PFSK-1 (cell line): ENCODE results near the gene CTSF.

Experiments used
- FOXP2 ChIP-seq: optimal IDR thresholded peaks from 2 replicates; pipeline ENCODE3; 2011; ENCODE audit warnings: borderline replicate concordance, control low read depth, inconsistent platforms; ENCODE audit not compliant: insufficient read depth; ENCODE audit errors: extremely low read length, extremely low read depth
- POLR2AphosphoS5 ChIP-seq: IDR thresholded peaks from 2 replicates; pipeline ENCODE4 v1.6.1; 2012; ENCODE audit warnings: low read depth, mild to moderate bottlenecking, control low read depth, low read length, moderate library complexity
- SIN3A ChIP-seq: IDR thresholded peaks from 2 replicates; pipeline ENCODE4 v1.6.1; 2012; ENCODE audit warnings: mild to moderate bottlenecking, low read length, moderate library complexity, borderline replicate concordance; ENCODE audit not compliant: insufficient read depth
- TAF1 ChIP-seq: IDR thresholded peaks from 2 replicates; pipeline ENCODE4 v1.6.1; 2012; ENCODE audit warnings: low read length, control low read depth, borderline replicate concordance; ENCODE audit not compliant: insufficient read depth
- TF ChIP-seq, protein P1 (sequence below), 2 experiments: IDR thresholded peaks; 2 replicates each; pipeline versions ENCODE4 v1.6.1 to v1.8.0; 2011 to 2012; ENCODE audit warnings: low read depth in 2 of 2, low read length in 2 of 2, control low read depth in 1 of 2, inconsistent platforms in 1 of 2, mild to moderate bottlenecking in 1 of 2, moderate library complexity in 1 of 2; ENCODE audit not compliant: insufficient read depth in 1 of 2

Gene CTSF

DNA sequence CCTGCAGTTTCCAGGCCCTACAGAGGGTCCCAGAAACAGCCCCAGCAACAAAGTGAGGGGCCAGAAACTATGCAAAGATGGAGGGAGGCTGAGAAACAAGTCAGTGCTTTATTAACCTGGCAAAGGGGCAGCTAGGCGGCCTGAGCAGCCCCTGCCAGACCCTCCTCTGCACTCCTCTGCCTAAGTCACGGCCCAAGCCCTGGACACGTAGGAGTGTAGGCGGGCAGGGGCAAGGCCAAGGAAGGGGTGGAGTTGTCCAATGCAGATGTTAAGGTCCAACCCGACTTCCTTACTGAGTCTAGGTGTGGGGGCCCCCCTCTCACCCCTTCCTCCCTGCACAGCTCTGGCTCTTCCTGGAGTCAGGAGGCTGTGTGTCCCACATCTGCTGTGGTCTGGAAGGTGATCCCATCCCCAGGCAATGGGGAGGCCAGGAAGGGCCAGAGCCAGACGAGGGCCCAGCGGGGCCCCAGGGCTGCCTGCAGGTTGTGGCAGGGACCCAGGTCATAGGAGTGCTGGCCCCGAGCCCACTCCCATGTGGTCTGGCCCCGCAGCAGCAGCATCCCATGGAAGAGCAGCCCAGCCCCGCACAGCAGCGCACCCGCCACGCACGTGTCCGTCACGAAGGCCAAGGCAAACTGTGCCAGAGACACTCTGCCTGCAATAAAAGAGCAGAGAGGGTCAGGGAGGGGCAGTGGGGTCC, 29.1 kb downstream of the CTSF start:
- TF ChIP-seq SIN3A = no peak
- no peak for TF ChIP-seq TAF1
- TF ChIP-seq, protein P1, sequence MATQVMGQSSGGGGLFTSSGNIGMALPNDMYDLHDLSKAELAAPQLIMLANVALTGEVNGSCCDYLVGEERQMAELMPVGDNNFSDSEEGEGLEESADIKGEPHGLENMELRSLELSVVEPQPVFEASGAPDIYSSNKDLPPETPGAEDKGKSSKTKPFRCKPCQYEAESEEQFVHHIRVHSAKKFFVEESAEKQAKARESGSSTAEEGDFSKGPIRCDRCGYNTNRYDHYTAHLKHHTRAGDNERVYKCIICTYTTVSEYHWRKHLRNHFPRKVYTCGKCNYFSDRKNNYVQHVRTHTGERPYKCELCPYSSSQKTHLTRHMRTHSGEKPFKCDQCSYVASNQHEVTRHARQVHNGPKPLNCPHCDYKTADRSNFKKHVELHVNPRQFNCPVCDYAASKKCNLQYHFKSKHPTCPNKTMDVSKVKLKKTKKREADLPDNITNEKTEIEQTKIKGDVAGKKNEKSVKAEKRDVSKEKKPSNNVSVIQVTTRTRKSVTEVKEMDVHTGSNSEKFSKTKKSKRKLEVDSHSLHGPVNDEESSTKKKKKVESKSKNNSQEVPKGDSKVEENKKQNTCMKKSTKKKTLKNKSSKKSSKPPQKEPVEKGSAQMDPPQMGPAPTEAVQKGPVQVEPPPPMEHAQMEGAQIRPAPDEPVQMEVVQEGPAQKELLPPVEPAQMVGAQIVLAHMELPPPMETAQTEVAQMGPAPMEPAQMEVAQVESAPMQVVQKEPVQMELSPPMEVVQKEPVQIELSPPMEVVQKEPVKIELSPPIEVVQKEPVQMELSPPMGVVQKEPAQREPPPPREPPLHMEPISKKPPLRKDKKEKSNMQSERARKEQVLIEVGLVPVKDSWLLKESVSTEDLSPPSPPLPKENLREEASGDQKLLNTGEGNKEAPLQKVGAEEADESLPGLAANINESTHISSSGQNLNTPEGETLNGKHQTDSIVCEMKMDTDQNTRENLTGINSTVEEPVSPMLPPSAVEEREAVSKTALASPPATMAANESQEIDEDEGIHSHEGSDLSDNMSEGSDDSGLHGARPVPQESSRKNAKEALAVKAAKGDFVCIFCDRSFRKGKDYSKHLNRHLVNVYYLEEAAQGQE (IDR thresholded peaks at IDR 0.05; ENCODE audit: insufficient read depth in 1 of 2, low read depth in 2 of 2, low read length in 2 of 2) = no peak
- no peak for TF ChIP-seq POLR2AphosphoS5
- no peak for TF ChIP-seq FOXP2

DNA sequence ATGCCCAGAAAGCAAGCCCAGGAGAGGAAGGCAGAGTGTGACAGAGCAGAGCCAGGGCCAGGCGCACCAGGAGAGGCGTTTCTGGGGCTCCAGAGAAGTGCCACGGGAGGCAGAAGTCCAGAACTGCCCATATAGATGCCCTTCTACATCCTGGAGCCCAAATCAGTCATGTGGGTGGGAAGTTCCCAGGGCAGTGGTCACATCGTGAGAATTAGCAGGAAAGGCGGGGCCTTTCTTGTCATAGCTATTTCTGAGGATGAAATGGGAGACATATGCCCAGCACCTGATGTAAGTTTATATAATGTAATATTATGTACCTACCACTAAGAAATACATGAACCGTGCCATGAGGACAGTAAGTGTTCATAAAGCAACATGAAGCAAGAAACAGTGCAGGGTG, 35.6 kb downstream of the CTSF start:
- TF ChIP-seq SIN3A (no peak), POLR2AphosphoS5 (no peak), TAF1 (no peak), FOXP2 (no peak)
- TF ChIP-seq, protein P1 (IDR thresholded peaks at IDR 0.05; ENCODE audit: insufficient read depth in 1 of 2, low read depth in 2 of 2, low read length in 2 of 2) = no peak

DNA sequence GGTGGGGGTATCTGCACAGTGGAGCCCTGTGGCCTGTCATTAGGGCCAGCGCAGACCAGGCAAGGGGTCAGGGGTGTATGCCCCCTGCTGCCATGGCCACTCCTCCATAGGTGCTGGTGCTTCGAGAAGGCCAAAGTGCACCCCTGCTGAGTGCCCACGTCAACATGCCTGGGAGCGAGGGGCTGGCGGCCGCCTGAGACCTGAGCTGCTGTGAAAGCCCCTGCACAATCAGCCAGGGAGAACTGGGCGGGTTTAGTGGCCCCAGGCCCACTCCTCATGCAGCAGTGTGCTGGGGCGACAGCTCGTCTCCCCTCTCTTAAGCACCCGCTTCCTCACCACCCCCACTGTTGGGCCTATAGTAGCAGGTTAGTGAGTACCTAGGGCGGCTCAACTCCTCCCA, 36.6 kb downstream of the CTSF start:
- TF ChIP-seq POLR2AphosphoS5 (no peak), TAF1 (no peak), SIN3A (no peak), FOXP2 (no peak)
- TF ChIP-seq, protein P1 (IDR thresholded peaks at IDR 0.05; ENCODE audit: insufficient read depth in 1 of 2, low read depth in 2 of 2, low read length in 2 of 2) = no peak

DNA sequence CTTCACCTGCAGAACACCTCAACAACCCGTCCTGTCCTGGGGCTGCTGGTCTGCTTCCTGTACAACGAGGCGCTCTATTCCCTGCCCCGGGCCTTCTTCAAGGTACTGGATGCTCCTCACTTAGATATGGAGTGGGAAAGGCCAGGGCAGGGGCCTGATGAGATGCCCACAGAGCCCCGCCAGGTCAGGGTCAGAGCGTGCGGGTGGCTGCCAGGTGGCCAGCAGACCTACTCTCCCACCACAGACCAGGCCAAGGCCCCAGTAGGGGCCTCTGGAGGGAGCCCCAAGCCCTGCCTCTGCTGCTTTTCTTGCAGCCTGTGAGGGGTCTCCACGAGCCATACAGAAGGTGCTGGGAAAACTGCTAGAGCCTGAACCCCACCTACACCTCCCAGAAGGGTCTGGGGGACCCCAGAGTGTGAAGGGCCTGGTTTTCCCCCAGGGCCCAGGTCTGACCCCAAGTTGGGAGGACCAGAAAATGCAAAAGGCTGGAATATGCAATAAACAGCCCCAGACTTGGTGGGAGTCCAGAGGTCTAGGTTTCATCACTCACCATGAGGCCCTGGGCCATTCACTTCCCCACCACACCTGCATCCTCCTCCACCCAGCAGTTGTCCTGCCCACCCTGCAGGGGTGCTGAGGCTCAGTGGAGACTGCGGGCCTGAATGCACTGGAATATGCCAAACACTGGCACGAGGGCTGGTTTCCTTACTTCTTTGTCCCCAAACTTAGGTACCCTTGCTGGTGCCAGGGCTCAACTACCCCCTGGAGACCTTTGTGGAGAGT, 37.3 kb downstream of the CTSF start:
- TF ChIP-seq, protein P1 (IDR thresholded peaks at IDR 0.05; ENCODE audit: insufficient read depth in 1 of 2, low read depth in 2 of 2, low read length in 2 of 2) = no peak
- TF ChIP-seq TAF1 (no peak), POLR2AphosphoS5 (no peak), FOXP2 (no peak), SIN3A (no peak)
